ENCODE results near the gene TNXB. TPM values are rescaled to one million over a fixed set of nuclear protein-coding genes. Genes with fewer than 3 reads are reported as not detected.

Gene TNXB
- total RNA-seq, 4 donors from 2014 or later, result 38.5 to 301 (median 117) TPM

GRCh38 chr6:32153564-32154513, 44.7 kb upstream of the TNXB start, which contains the start of gene PPT2:
Gene PPT2, plus strand, starts transcription at chr6:32154141. Its CDS starts 454 bp downstream, at chr6:32154595.
- Histone ChIP-seq H3K27me3 (no peaks in the 10 kb centered on the region), H3K4me1 (peaks cover 0 to 30% (median 5%) of the 10 kb centered on the region in 4 donors), H3K4me3 (peak within 1 kb of the TSS; percentile 50 to 74 (median 69)), H3K9me3 (no peaks in the 10 kb centered on the region), H3K36me3 (peaks cover 0 to 30% (median 0%) of the 10 kb centered on the region in 3 donors), H3K27ac (peak within 1 kb of the TSS; percentile 72 to 85 (median 78))
- TF ChIP-seq CTCF (IDR thresholded peaks at IDR 0.05), result peak in 2 of 6 experiments; percentile 24 to 31
- peak in 1 of 2 donors; percentile 20 for TF ChIP-seq POLR2A (IDR thresholded peaks at IDR 0.05)
- DNase-seq, result peak; percentile 73 to 90 (median 81)

GRCh38 chr6:32152769-32153563, 43.8 kb upstream of the TNXB start:
- DNase-seq, result no peak
- peaks cover 0 to 21% (median 0%) of the 10 kb centered on the region in 3 donors for H3K36me3 ChIP-seq
- H3K27ac ChIP-seq, result peak overlapping the region; percentile 72 to 85 (median 78)
- no peaks in the 10 kb centered on the region for H3K27me3 ChIP-seq
- peak overlapping the region; percentile 50 to 74 (median 69) for H3K4me3 ChIP-seq
- TF ChIP-seq POLR2A (IDR thresholded peaks at IDR 0.05) (no peak), CTCF (IDR thresholded peaks at IDR 0.05) (no peak)
- no peaks in the 10 kb centered on the region for H3K9me3 ChIP-seq
- peaks cover 0 to 30% (median 5%) of the 10 kb centered on the region in 4 donors for H3K4me1 ChIP-seq

- no peak for DNase-seq
- peaks cover 0 to 30% (median 5%) of the 10 kb centered on the region in 4 donors for H3K4me1 ChIP-seq
- H3K36me3 ChIP-seq, result peaks cover 0 to 13% (median 0%) of the 10 kb centered on the region in 3 donors
- H3K27me3 ChIP-seq, result no peaks in the 10 kb centered on the region
- no peaks in the 10 kb centered on the region for H3K9me3 ChIP-seq
- H3K27ac ChIP-seq, result peak within 1 kb of the TSS; percentile 17 to 85 (median 74)
- TF ChIP-seq CTCF (IDR thresholded peaks at IDR 0.05) (no peak), POLR2A (IDR thresholded peaks at IDR 0.05) (no peak)
- peak within 1 kb of the TSS; percentile 24 to 74 (median 60) for H3K4me3 ChIP-seq
Observed at GRCh38 chr6:32151863-32152768, 43.0 kb upstream of the TNXB start, which contains the start of gene PRRT1. Gene PRRT1, minus strand, starts transcription at chr6:32151939. Its CDS starts 112 bp downstream, at chr6:32151827.

GRCh38 chr6:32151181-32151862, 42.2 kb upstream of the TNXB start:
- Histone ChIP-seq H3K27me3 (no peaks in the 10 kb centered on the region), H3K36me3 (peaks cover 0 to 7% (median 0%) of the 10 kb centered on the region in 3 donors), H3K27ac (peak overlapping the region in 1 of 4 donors; percentile 85), H3K4me3 (peak overlapping the region; percentile 7 to 71 (median 38)), H3K4me1 (peaks cover 0 to 30% (median 5%) of the 10 kb centered on the region in 4 donors), H3K9me3 (no peaks in the 10 kb centered on the region)
- DNase-seq, result peak in 1 of 3 donors; percentile 9
- TF ChIP-seq CTCF (IDR thresholded peaks at IDR 0.05) (no peak), POLR2A (IDR thresholded peaks at IDR 0.05) (no peak)
